Spleen (tissue), 11 donors: ENCODE results near the gene CNTLN. TPM values are rescaled to one million over a fixed set of nuclear protein-coding genes. Genes with fewer than 3 reads are reported as not detected.

Experiments used
- DNase-seq: peaks from one replicate; pipeline ENCODE4 v3.0.0-alpha.2; 2020
- H3K27ac ChIP-seq, 8 donors: fragments of 200-600 bp; sonication (generic) in 7 of 8; 1 replicate in 4 of 8; 2 replicates in 4 of 8; pipeline versions ENCODE4 v1.5.0 to v1.8.0; 2016 to 2021; ENCODE audit warnings: inconsistent platforms in 4 of 8, mild to moderate bottlenecking in 4 of 8, moderate library complexity in 1 of 8
- H3K27me3 ChIP-seq, 7 donors: fragments of 200-600 bp; sonication (generic) in 6 of 7; replicated peaks in 1 of 7; 1 replicate in 4 of 7; 2 replicates in 3 of 7; pipeline versions ENCODE4 v1.5.0 to v1.8.0; 2016 to 2021; ENCODE audit warnings: inconsistent platforms in 3 of 7, mild to moderate bottlenecking in 1 of 7
- H3K36me3 ChIP-seq, 6 donors: fragments of 200-600 bp; sonication (generic) in 5 of 6; 1 replicate in 4 of 6; 2 replicates in 2 of 6; pipeline versions ENCODE4 v1.5.0 to v1.8.0; 2016 to 2021; ENCODE audit warnings: inconsistent platforms in 2 of 6
- H3K4me1 ChIP-seq, 6 donors: fragments of 200-600 bp; sonication (generic) in 5 of 6; 1 replicate in 3 of 6; 2 replicates in 3 of 6; pipeline versions ENCODE4 v1.5.0 to v1.8.0; 2016 to 2021; ENCODE audit warnings: inconsistent platforms in 3 of 6
- H3K4me3 ChIP-seq, 8 donors: fragments of 200-600 bp; sonication (generic) in 7 of 8; 1 replicate in 4 of 8; 2 replicates in 4 of 8; pipeline versions ENCODE4 v1.5.0 to v1.8.0; 2016 to 2021; ENCODE audit warnings: inconsistent platforms in 4 of 8, mild to moderate bottlenecking in 4 of 8, moderate library complexity in 2 of 8
- H3K9me3 ChIP-seq, 8 donors: fragments of 200-600 bp; sonication (generic) in 7 of 8; 1 replicate in 4 of 8; 2 replicates in 4 of 8; pipeline versions ENCODE4 v1.5.0 to v1.8.0; 2016 to 2021; ENCODE audit warnings: inconsistent platforms in 4 of 8
- CTCF ChIP-seq, 11 experiments: fragments of 200-600 bp in 7 of 11; fragments of 450-650 bp in 4 of 11; sonication (generic) in 4 of 11; IDR thresholded peaks in 8 of 11; conservative IDR thresholded peaks in 3 of 11; 1 replicate in 7 of 11; 2 replicates in 4 of 11; pipeline versions ENCODE4 v1.4.0 to v1.8.0; 2016 to 2021; ENCODE audit warnings: antibody characterized with exemption in 11 of 11, inconsistent platforms in 4 of 11, mild to moderate bottlenecking in 1 of 11
- POLR2A ChIP-seq, 3 donors: fragments of 450-650 bp; IDR thresholded peaks; one replicate each; pipeline ENCODE4 v1.5.1; 2017; ENCODE audit warnings: antibody characterized with exemption in 3 of 3, mild to moderate bottlenecking in 1 of 3
- POLR2AphosphoS5 ChIP-seq, 3 donors: sonication (generic); formaldehyde crosslinking; IDR thresholded peaks; one replicate each; pipeline ENCODE4 v1.5.1; 2017; ENCODE audit warnings: antibody characterized with exemption in 3 of 3
- WGBS, 5 donors: extraction: QIAGEN DNeasy Blood & Tissue Kit in 3 of 5; methylation state at CpG; one replicate each; pipeline versions ENCODE4 v1.1.5 to v1.1.7; 2013 to 2018; 5-methylcytosine and 5-hydroxymethylcytosine counted together
- intact Hi-C: fragments of 100-400 bp; cut with DNase I; formaldehyde crosslinking; loops from one replicate; pipeline ENCODE4 v1.15.0; 2023; ENCODE audit warnings: low total_unique reads
- polyA plus RNA-seq, 3 donors: library from polyadenylated mRNA; stranded (reverse); fragments of 200-250 nt; gene quantifications; one replicate each; pipeline ENCODE4 v1.2.1, GENCODE V29; 2013
- total RNA-seq, 7 donors: library from RNA; depleted of rRNA in 3 of 7; stranded (reverse); fragments of >200 nt in 3 of 7; fragmentation: NEBNext Ultra II Directional in 4 of 7; extraction: Animal tissue kit (Norgen Biotek cat#: 25700) in 4 of 7; gene quantifications; one replicate each; pipeline versions ENCODE4 v1.1.0 to v1.2.1, GENCODE V29; 2016 to 2021
- donor health status: healthy with polysubstance abuse.
- donor health status: DM: no; HTN: no; CAD: no; lungs with moderate emphysema.
- donor health status: DM: no; HTN: no; CAD: no.
- donor health status: Bipolar disorder and iron deficiency.
- donor health status: healthy.
- donor health status: DM: no; HTN: no; CAD: no.
- donor health status: DM: yes; HTN: yes; CAD: no.

CNTLN gene
- total and polyA plus RNA-seq, 10 donors = 1.1 to 26.2 (median 9.8) TPM

DNA sequence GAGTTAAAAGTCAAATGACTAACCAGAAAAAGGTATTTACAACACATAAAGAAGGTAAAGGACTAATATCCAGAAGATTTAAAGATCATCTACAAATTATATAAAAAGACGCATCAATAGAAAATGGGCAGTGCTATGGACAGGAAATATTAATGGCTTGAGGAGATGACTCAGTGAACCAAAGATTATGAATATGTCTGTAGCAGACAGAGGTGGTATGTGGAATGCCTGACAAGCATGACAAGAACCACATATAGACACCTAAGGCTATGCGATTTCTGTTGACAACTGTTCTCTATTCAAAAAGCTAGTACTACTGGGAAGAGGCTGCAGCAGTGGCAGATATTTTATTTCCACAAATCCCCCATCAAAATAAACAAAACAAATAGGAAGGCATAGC lies 267.0 kb downstream of the CNTLN start:
- H3K36me3 ChIP-seq = no peaks in the 10 kb centered on the region
- WGBS, 5 donors = 75 to 99% (median 94%) methylated on average over 2 of the region's 2 CpGs
- no peak for DNase-seq
- TF ChIP-seq POLR2AphosphoS5 (IDR thresholded peaks at IDR 0.05) = no peak
- TF ChIP-seq CTCF (IDR thresholded peaks at IDR 0.05 in 8 of 11, conservative IDR thresholded peaks at IDR 0.05 in 3 of 11) = no peak
- no peak for TF ChIP-seq POLR2A (IDR thresholded peaks at IDR 0.05)
- no peaks in the 10 kb centered on the region for H3K27me3 ChIP-seq
- H3K9me3 ChIP-seq = peaks cover 0 to 4% (median 0%) of the 10 kb centered on the region in 8 donors
- H3K4me3 ChIP-seq = no peak overlapping the region
- H3K4me1 ChIP-seq = no peaks in the 10 kb centered on the region
- no peak overlapping the region for H3K27ac ChIP-seq
- intact Hi-C loops = no loop called here

GRCh38 chr9:17402309-17402708 lies 267.5 kb downstream of the CNTLN start:
- no peak overlapping the region for H3K4me3 ChIP-seq
- TF ChIP-seq POLR2A (IDR thresholded peaks at IDR 0.05) = no peak
- no peak for TF ChIP-seq POLR2AphosphoS5 (IDR thresholded peaks at IDR 0.05)
- TF ChIP-seq CTCF (IDR thresholded peaks at IDR 0.05 in 8 of 11, conservative IDR thresholded peaks at IDR 0.05 in 3 of 11) = no peak
- no peaks in the 10 kb centered on the region for H3K36me3 ChIP-seq
- H3K9me3 ChIP-seq = peaks cover 0 to 4% (median 0%) of the 10 kb centered on the region in 8 donors
- no peaks in the 10 kb centered on the region for H3K27me3 ChIP-seq
- H3K27ac ChIP-seq = no peak overlapping the region
- WGBS, 5 donors = 90 to 99% (median 96%) methylated on average over 2 of the region's 2 CpGs
- intact Hi-C loops = no loop called here
- no peaks in the 10 kb centered on the region for H3K4me1 ChIP-seq
- DNase-seq = no peak

GRCh38 chr9:17403539-17403938 lies 268.7 kb downstream of the CNTLN start:
- Histone ChIP-seq H3K27me3 (no peaks in the 10 kb centered on the region), H3K4me3 (no peak overlapping the region), H3K9me3 (peaks cover 0 to 4% (median 0%) of the 10 kb centered on the region in 8 donors), H3K27ac (no peak overlapping the region), H3K4me1 (no peaks in the 10 kb centered on the region), H3K36me3 (no peaks in the 10 kb centered on the region)
- intact Hi-C loops = no loop called here
- TF ChIP-seq POLR2A (IDR thresholded peaks at IDR 0.05) = no peak
- no peak for TF ChIP-seq POLR2AphosphoS5 (IDR thresholded peaks at IDR 0.05)
- no peak for TF ChIP-seq CTCF (IDR thresholded peaks at IDR 0.05 in 8 of 11, conservative IDR thresholded peaks at IDR 0.05 in 3 of 11)
- WGBS, 5 donors = 94 to 99% (median 96%) methylated on average over 6 of the region's 6 CpGs
- DNase-seq = no peak

DNA sequence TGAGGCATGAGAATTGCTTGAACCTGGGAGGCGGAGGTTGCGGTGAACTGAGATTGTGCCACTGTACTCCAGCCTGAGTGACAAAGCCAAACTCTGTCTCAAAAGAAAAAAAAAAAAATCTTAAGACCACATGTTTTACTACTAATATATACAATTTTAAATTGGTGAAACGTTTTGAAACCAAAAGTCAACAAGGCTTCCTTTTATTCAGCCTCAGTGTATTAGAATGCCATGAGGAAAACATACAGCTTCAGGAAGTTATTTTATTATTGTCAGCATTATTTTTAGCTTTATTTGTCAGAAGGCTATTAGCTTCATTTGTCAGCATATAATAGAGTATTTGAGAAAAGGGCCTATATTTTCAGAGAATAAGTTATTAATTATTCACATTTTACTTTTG lies 280.1 kb downstream of the CNTLN start:
- Histone ChIP-seq H3K4me1 (no peaks in the 10 kb centered on the region), H3K27ac (peak overlapping the region in 5 of 8 donors; percentile 24 to 65 (median 59)), H3K27me3 (no peaks in the 10 kb centered on the region), H3K36me3 (peaks cover 0 to 12% (median 0%) of the 10 kb centered on the region in 6 donors), H3K4me3 (no peak overlapping the region), H3K9me3 (peaks cover 0 to 6% (median 0%) of the 10 kb centered on the region in 8 donors)
- intact Hi-C loops = no loop called here
- DNase-seq = no peak
- WGBS, 5 donors = 69 to 80% (median 77%) methylated on average over 3 of the region's 3 CpGs
- TF ChIP-seq POLR2AphosphoS5 (IDR thresholded peaks at IDR 0.05) (no peak), CTCF (IDR thresholded peaks at IDR 0.05 in 8 of 11, conservative IDR thresholded peaks at IDR 0.05 in 3 of 11) (no peak), POLR2A (IDR thresholded peaks at IDR 0.05) (no peak)
